ENCODE results near the gene NOXO1. TPM values are rescaled to one million over a fixed set of nuclear protein-coding genes. Genes with fewer than 3 reads are reported as not detected.

Gene NOXO1
- total and polyA plus RNA-seq, 2 experiments from 2014 or later: 2.0 to 2.6 TPM

GRCh38 chr16:1993731-1994131 is 12.5 kb upstream of the NOXO1 start:
- H3F3A ChIP-seq (replicated peaks; ENCODE audit: low read depth): peaks cover 16% of the 10 kb centered on the region

More at GRCh38 chr16:1993731-1994131, 12.5 kb upstream of the NOXO1 start:
- no peak overlapping the region for H3K27ac Mint-ChIP-seq
- peaks cover 12% of the 10 kb centered on the region for H3K4me1 Mint-ChIP-seq
- ATAC-seq: no peak
- Histone ChIP-seq H3K4me2 (peak overlapping the region; percentile 88; the same call in 1 of the 2 replicates), H3K4me1 (ENCODE audit: insufficient read depth) (peaks cover 7% of the 10 kb centered on the region; the same call in 1 of the 2 replicates), H2AFZ (no peak overlapping the region), H3K79me2 (replicated peaks; ENCODE audit: insufficient read depth) (peaks cover 4% of the 10 kb centered on the region; the same call in 1 of the 2 replicates), H3K9me2 (ENCODE audit: insufficient read depth) (no peaks in the 10 kb centered on the region), H4K20me1 (replicated peaks; ENCODE audit: insufficient read depth) (no peaks in the 10 kb centered on the region; the same call in 1 of the 2 replicates), H3K36me3 (ENCODE audit: insufficient read depth) (no peaks in the 10 kb centered on the region; the same call in 1 of the 2 replicates), H3K27ac (ENCODE audit: low read depth) (no peak overlapping the region), H3K4me3 (0 out of 2 replicates have a peak overlapping the region, but pooled peaks have one; percentile 69), H3K27me3 (ENCODE audit: insufficient read depth) (peaks cover 23% of the 10 kb centered on the region)
- H3K36me3 Mint-ChIP-seq (ENCODE audit: low read depth): peaks cover 16% of the 10 kb centered on the region
- H3K27me3 Mint-ChIP-seq (ENCODE audit: insufficient read depth, low read depth, poor library complexity): peaks cover 23% of the 10 kb centered on the region
- no peak for DNase-seq (ENCODE audit: low spot score)
- no peak for TF ChIP-seq CTCF (conservative IDR thresholded peaks at IDR 0.05; ENCODE audit: low read depth in 2 of 2)
- TF ChIP-seq POLR2AphosphoS5 (IDR thresholded peaks at IDR 0.05; ENCODE audit: low read depth): no peak
- TF ChIP-seq ZNF114 (CRISPR knock-in tag; IDR thresholded peaks at IDR 0.05): no peak
- TF ChIP-seq EZH2 (IDR thresholded peaks at IDR 0.05; ENCODE audit: low read depth, unreplicated experiment): no peak
- TF ChIP-seq ETS1 (IDR thresholded peaks at IDR 0.05): no peak
- no peak for TF ChIP-seq NANOG (IDR thresholded peaks at IDR 0.05; ENCODE audit: borderline replicate concordance)
- no peak for TF ChIP-seq ZNF331 (CRISPR knock-in tag; IDR thresholded peaks at IDR 0.05; ENCODE audit: low read depth)
- TF ChIP-seq EZH2phosphoT487 (IDR thresholded peaks at IDR 0.05; ENCODE audit: unreplicated experiment): no peak
- no peak for TF ChIP-seq ZNF462 (CRISPR knock-in tag; IDR thresholded peaks at IDR 0.05)
- no peak for TF ChIP-seq CREB1 (CRISPR knock-in tag; IDR thresholded peaks at IDR 0.05; ENCODE audit: low read depth)
- TF ChIP-seq JUNB (IDR thresholded peaks at IDR 0.05; ENCODE audit: unreplicated experiment): no peak
- no peak for TF ChIP-seq REST (IDR thresholded peaks at IDR 0.05; ENCODE audit: unreplicated experiment)
- peak overlapping the region; percentile 68 for H3K4me3 Mint-ChIP-seq
- H3K9me3 Mint-ChIP-seq: no peaks in the 10 kb centered on the region

All from GM23338 (cell line).